ENCODE data around the gene SMIM1. TPM values are rescaled to one million over a fixed set of nuclear protein-coding genes. Genes with fewer than 3 reads are reported as not detected.

SMIM1 gene
- polyA plus RNA-seq, 1 donor: 6.6 TPM

DNA sequence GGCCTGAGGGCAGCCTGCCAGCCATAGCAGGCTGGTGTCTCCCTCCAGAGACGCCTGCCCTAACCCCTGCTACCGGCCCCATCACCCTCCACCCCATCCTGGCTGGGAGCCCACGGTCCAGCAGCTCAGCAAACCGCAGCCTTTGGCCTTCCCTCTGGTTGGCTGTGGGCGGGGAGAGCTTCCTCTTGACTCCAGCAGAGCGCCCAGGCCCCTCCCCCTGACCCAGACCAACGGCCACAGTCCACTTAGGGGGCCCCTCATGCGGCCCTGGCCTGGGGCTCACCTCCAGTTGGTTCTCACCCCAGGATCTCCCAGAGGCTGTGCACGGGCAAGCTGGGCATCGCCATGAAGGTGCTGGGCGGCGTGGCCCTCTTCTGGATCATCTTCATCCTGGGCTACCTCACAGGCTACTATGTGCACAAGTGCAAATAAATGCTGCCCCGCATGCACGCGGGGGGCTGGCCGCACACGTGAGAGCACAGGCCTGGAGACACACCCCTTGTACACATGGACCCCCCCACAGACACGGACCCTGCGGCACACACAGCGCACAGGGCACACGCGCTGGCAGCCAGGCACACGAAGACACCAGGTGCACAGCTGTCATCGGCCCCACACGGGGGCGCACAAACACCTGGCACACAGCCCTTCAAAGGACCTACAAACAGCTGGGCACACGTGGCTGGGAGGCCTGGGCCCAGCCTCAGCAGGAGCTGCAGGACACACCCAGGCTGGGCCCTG is 3.1 kb downstream of the SMIM1 start:
- DNase-seq: peak; percentile 57

DNA sequence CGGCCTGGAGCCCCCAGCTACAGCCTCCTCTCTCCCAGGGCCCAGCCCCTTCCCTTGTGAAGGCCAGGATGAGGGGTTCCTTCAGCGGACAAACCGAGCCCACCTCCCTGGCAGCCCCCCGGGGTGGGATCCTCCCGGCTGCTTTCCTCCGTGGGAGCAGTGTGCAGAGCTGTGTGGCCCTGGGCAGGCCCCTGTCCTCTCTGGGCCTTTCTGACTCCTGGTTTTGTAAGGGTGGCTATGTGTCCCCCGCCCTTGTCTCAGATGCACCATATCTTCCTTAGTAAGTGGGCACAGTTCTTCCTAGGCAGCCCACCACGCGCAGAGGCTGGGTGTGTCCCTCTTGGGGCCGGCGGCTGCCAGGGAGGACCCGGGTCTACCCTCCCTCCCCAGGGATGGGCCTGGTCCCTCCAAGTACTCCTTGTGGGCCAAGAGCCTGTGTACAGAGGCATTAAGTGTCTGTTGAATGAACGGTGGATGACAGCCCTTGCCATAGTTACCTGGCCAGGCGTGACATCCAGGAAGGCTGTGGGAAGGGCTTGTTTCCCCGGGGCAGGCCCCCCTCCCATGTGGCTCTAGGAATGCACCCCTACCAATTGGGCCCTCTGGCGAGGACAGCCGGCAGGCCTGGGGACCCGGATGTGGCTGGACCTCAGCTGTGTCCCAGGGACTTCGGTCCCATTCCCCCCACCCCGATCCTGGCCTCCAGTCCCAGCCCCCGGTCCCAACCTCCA is 3.8 kb downstream of the SMIM1 start:
- DNase-seq: no peak

- DNase-seq: no peak
These were observed 4.6 kb downstream of the SMIM1 start for GRCh38 chr1:3777078-3777547.

GRCh38 chr1:3777647-3778589 is 5.4 kb downstream of the SMIM1 start:
- DNase-seq: no peak

DNA sequence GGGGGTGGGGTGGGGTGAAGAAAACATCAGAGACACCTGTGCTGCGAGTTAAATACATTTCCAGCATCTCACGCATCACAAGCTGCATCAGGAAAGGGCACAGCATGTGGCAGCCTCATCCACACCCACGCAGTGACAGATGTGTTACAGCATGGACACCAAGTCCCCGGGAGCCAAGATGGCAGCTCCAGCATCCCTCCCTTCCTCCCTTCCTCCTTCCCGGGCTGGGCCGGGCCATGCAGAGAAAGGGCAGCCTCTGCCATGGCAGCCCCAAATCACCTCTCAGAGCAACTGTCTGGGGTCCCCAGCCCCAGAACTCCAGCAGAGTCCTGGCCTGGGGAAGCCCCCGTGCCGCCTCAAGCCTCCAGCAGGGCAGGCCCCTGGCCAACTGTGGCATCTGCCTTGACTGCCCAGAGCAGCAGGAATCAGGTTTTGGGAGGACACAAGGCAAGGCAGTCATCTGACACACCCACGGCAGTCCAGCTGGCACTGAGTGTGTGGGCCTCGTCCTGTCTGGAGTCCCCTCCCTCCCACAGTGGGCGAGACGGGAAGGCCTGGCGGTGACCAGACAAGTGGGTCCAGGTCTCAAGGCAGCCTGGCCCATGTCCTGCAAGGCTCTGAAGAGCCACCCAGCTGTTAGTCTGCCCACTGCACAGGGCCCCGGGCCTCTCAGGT is 6.2 kb downstream of the SMIM1 start:
- no peak for DNase-seq

- no peak for DNase-seq
These were observed 6.8 kb downstream of the SMIM1 start for GRCh38 chr1:3779265-3779911.

DNA sequence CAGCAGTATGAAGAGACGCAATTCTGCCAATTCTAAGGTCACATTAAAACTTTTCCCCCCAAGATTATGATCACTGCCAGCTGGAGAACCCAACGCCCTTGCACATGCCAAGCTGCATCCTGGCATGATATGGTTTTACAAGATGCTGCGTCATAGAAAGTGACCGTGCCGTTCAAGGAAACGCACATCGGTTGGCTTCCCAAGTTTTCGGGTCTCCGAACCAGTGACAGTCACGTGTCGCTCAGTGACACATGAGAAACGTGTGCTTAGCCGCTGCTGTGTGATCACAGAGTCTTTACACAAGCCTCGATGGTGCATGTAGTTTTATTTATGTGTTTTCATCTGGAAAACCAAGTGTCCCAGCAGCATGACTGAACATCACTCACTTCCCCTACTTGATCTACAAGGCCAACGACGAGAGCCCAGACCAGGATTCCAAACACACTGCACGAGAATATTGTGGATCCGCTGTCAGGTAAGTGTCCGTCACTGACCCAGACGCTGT is 7.4 kb downstream of the SMIM1 start:
- DNase-seq: no peak

DNA sequence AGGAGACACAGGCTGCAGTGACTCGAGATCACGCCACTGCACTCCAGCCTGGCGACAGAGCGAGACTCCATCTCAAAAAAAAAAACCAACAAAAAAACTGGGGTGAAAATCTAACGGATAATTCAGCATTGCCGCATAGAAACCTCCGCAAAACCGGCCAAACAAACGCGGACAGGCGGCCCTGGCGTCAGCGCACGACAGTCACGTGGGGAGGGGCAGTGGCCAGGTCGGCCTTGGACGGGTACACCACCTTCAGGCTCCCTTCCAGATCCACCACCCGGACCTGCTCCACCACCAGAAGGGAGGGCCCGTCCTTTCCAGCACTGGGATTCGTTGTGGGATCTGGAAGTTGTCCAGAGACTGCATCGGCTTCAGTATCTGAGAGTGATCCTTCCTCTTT is 8.4 kb downstream of the SMIM1 start:
- DNase-seq: no peak

DNA sequence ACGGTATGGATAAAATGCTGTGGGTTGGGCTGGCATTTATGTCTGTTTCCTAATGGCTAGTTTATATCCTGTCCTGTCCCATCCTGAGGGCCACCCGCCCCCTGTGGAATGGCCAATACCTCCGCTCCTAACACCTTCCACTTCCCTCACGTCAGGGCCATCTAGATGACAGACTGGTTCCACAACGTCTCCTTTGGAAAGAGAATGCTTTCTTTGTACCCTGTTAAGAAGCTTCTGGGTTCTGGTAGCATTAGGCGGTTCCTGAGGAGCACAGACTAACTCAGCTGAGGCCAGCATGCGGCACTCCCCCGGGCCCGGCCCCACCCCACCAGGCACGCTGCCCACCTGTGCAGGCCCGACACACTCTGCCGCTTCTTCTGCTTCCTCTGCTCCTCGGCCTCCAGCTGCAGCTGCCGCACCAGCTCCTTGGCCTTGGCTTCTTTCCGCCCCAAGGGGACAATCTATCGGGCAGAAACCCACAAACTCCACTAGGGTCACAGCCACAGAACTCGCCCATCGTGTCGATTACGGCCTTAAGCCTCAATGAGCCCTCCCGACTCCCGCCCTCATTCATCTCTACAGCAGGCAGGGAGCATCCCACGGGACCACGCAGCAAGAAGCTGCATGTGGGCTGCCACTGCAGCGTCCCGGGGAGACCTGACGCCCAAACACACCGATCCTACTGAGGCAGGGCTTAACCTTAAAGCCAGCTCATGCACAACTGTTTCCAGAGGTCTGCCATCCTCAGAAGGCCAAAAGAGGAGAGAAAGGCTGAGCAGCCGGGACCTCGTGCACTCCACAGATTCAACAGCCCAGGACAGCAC is 11.3 kb downstream of the SMIM1 start:
- no peak for DNase-seq

- no peak for DNase-seq
These were observed 12.5 kb downstream of the SMIM1 start for GRCh38 chr1:3785045-3785444.

- no peak for DNase-seq
These were observed 13.1 kb downstream of the SMIM1 start for GRCh38 chr1:3785456-3786157.

DNA sequence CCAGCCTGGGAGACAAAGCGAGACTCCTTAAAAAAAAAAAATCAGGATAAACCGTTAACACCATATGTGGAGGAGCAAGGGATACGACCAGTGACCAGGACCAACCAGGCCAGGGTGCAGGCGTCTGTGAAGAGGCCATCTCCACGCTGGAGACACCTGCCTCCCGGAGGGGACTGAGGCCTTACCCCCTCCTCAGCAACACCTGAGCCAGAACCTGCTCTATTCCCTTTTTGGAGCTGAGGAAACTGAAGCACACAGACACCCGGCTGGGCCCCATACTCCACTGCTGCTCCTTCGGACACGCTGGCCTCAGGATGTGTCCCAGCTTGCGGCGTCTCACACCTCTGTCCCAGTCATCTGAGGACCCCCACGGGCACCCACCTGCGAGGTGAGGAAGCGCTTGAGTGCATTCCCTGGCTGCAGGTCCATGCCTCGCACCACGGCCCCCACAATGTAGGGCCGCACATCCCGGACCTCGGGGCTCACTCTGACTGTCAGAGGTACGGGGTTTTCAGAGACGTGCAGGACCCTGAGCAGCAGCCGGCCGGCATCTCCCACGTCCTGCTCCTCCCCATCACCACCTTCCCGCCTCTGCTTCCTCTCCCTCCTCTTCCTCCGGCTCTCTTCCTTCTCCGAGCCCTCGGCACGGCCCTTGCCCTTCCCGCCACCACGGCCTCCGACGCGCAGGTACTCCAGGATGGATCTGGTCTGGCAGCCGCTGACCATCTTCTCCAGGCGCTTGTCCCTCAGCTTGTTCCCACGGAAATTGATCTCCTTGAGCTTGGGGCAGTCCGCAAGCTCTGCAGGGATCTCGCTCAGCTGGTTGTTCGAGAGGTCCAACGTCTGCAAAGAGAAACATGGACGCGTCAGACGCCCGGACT is 14.2 kb downstream of the SMIM1 start:
- DNase-seq: no peak

- DNase-seq: no peak
These were observed 14.8 kb downstream of the SMIM1 start for GRCh38 chr1:3787349-3787715.

- no peak for DNase-seq
These were observed 15.4 kb downstream of the SMIM1 start for GRCh38 chr1:3787745-3788605.

DNA sequence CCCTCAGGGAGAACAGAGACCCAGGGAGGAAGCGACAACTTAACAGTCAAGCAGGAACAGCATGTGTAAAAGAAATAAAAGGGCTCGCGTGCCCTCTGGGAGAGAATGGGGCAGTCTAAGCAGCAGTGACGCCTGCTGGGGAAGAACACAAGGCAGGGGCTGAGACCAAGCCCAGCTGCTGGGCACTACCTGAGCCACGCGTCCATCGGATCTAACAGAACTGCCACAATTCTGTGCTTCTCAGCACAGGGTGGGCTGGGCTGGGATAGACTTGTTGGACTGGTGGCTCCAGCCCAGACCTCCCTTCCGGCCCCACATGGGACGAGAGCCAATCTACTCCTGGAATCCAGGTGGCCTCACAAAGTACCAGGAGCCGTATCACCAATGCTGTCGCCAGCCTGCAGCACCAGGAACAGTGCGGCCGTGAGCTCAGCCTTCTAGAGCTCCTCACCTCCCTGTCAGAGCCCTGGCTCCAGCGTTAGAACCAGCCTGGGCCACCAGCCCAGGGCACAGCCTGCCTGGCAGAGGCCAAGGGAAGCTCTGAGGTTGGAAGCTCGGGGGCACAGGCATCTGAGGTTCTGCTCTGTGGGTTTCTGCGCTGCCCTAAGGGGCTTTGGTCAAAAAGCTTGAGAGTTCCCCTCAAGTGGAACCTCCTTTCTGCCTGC is 16.3 kb downstream of the SMIM1 start:
- DNase-seq: no peak

DNA sequence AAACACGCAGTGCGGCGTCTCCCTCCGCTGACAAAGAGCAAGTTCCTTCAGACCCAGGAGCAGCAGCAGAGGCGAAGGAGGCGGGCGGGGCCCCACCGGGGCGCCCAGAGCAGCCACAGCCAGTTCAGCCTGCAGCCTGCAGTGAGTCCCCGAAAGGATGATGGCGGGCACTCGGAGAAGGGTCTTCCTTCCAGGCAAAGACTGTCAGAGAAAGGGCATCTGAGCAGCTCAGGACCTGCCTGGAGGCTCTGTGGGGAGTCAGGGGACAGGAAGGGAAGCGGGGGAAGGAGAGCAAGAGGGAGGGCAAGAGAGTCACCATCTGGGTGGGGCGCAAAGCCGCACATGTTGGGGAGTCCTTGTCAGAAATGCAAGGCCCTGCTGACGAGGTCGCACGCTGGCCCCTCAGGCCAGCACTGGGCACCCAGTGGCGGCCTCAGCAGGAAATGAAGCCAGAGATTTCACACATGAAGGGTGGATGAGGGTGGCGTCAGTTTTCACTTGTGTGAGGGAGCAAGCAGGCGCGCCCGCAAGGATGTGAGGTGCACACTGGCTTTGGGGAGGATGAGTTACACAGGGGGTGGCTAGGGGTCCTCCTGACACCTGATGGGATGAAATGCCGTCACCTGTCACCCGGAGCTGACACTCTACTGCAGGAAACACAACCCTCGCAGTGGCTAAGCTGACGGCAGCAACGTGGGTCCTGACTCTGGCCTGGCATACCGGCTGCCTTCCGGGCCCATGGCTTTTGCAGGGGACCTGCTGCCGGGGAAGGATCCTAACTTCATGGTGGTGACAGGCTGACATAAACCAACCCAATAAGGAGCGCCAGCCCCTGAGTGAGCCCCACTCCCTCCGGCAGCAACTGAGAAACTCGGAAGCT is 17.1 kb downstream of the SMIM1 start:
- no peak for DNase-seq

All from left kidney (tissue), 2 donors.